T-helper 1 cell treated with Interleukin-12 subunit alpha and Interleukin-12 subunit beta and Interleukin-4 antibody, amounts not matched to agents 30 μg/mL and 1 μg/mL, for 36 hours (primary cell): Measurements from ENCODE around the gene DPYD.
"Not testable (repeated sequence)": the region's sequence is repeated elsewhere in the genome, so short reads cannot be mapped to it uniquely, and the experiment has no call there.

Experiments
- H3K27ac Mint-ChIP-seq: one replicate; pipeline ENCODE4 v1.8.0; 2021; ENCODE audit warnings: mild to moderate bottlenecking, mixed read lengths
- H3K27me3 Mint-ChIP-seq: one replicate; pipeline ENCODE4 v1.8.0; 2021; ENCODE audit warnings: low read depth, mixed read lengths
- H3K36me3 Mint-ChIP-seq: one replicate; pipeline ENCODE4 v1.8.0; 2021; ENCODE audit warnings: low read depth, mixed read lengths
- H3K4me1 Mint-ChIP-seq: one replicate; pipeline ENCODE4 v1.8.0; 2021; ENCODE audit warnings: low read depth, mixed read lengths
- H3K4me3 Mint-ChIP-seq: one replicate; pipeline ENCODE4 v1.8.0; 2021; ENCODE audit warnings: mild to moderate bottlenecking, moderate library complexity, mixed read lengths
- H3K9me3 Mint-ChIP-seq: one replicate; pipeline ENCODE4 v1.8.0; 2021; ENCODE audit warnings: mixed read lengths

Gene DPYD

DNA sequence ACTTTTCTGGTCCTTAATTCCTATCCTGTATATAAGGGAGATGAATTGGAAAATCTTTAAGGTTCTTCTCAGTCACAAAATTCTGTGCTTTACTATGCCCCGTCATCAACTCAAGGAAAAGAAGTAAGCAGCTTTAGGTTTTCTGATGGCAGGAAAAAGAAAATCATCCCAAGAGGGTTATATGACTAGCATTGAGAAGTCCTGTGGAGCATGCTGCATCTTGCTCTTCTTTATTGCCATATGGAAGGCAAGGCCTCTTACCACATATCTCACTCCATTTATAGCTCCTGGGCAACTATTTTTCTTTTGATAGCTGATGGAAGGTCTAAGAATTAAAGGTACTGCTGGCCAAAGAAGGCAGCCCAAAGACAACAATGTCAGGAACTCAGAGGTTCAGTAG is 552.5 kb downstream of the DPYD start:
- no peak overlapping the region for H3K27ac Mint-ChIP-seq
- no peaks in the 10 kb centered on the region for H3K9me3 Mint-ChIP-seq
- no peaks in the 10 kb centered on the region for H3K36me3 Mint-ChIP-seq
- no peaks in the 10 kb centered on the region for H3K4me1 Mint-ChIP-seq
- H3K4me3 Mint-ChIP-seq, result no peak overlapping the region
- H3K27me3 Mint-ChIP-seq, result no peaks in the 10 kb centered on the region

DNA sequence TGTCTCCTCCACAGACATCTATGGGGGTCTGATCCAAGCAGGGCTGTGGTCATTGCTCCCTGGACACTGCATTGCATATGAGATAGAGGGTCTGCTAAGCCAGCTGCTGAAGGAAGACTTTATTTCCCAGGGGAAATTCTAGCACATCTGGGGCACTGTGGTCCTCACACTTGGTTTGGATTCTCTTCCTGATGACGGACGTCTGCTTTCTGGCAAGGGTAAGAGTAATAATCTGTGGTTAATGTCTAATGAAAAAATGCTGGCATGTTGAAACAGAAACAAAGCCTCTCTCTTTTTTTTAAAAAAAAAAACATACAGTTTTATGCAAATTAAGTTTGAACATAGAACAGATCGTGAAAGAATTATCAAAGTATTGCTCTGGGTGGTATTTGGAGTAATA is 553.9 kb downstream of the DPYD start:
- Mint-ChIP-seq H3K4me1 (no peaks in the 10 kb centered on the region), H3K27me3 (no peaks in the 10 kb centered on the region), H3K27ac (no peak overlapping the region), H3K4me3 (no peak overlapping the region), H3K36me3 (no peaks in the 10 kb centered on the region), H3K9me3 (no peaks in the 10 kb centered on the region)

DNA sequence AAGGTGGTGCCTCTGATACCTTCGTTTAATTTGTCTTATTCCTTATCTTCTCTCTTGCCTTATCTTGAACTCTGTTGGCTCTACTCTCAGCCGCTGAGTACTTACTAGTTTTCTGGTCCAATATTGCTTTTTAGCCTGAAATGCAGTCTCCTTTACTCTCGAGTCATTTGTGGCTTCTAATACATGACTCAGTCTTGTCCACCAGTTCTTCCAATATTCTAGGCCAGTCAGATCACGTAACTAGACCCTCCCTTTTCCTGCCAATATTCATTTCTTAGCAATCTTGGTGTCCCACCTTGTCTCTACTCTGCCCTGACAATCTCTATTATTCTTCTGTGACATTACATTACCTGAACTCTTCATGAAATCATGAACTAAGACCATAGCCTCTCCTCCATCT is 555.8 kb downstream of the DPYD start:
- H3K27me3 Mint-ChIP-seq, result no peaks in the 10 kb centered on the region
- peaks cover 6% of the 10 kb centered on the region for H3K9me3 Mint-ChIP-seq
- H3K4me3 Mint-ChIP-seq, result no peak overlapping the region
- no peaks in the 10 kb centered on the region for H3K36me3 Mint-ChIP-seq
- H3K4me1 Mint-ChIP-seq, result no peaks in the 10 kb centered on the region
- H3K27ac Mint-ChIP-seq, result no peak overlapping the region

GRCh38 chr1:97364086-97364485 is 556.7 kb downstream of the DPYD start:
- H3K27me3 Mint-ChIP-seq, result no peaks in the 10 kb centered on the region
- H3K27ac Mint-ChIP-seq, result no peak overlapping the region
- no peaks in the 10 kb centered on the region for H3K36me3 Mint-ChIP-seq
- no peak overlapping the region for H3K4me3 Mint-ChIP-seq
- H3K4me1 Mint-ChIP-seq, result no peaks in the 10 kb centered on the region
- peaks cover 6% of the 10 kb centered on the region for H3K9me3 Mint-ChIP-seq

- Mint-ChIP-seq H3K4me1 (no peaks in the 10 kb centered on the region), H3K27ac (no peak overlapping the region), H3K9me3 (peaks cover 6% of the 10 kb centered on the region), H3K36me3 (no peaks in the 10 kb centered on the region), H3K4me3 (no peak overlapping the region), H3K27me3 (no peaks in the 10 kb centered on the region)
Observed at GRCh38 chr1:97356309-97356708, 564.5 kb downstream of the DPYD start.

- Mint-ChIP-seq H3K27ac (no peak overlapping the region), H3K9me3 (no peaks in the 10 kb centered on the region), H3K27me3 (no peaks in the 10 kb centered on the region), H3K4me1 (no peaks in the 10 kb centered on the region), H3K36me3 (no peaks in the 10 kb centered on the region), H3K4me3 (no peak overlapping the region)
Observed at GRCh38 chr1:97352936-97353382, 567.9 kb downstream of the DPYD start.

- H3K9me3 Mint-ChIP-seq, result no peaks in the 10 kb centered on the region
- H3K4me1 Mint-ChIP-seq, result no peaks in the 10 kb centered on the region
- H3K4me3 Mint-ChIP-seq, result no peak overlapping the region
- H3K27me3 Mint-ChIP-seq, result no peaks in the 10 kb centered on the region
- no peak overlapping the region for H3K27ac Mint-ChIP-seq
- no peaks in the 10 kb centered on the region for H3K36me3 Mint-ChIP-seq
Observed at GRCh38 chr1:97351846-97352245, 569.0 kb downstream of the DPYD start.

- no peaks in the 10 kb centered on the region for H3K36me3 Mint-ChIP-seq
- H3K9me3 Mint-ChIP-seq, result no peaks in the 10 kb centered on the region
- no peak overlapping the region for H3K27ac Mint-ChIP-seq
Observed at GRCh38 chr1:97350662-97351061, 570.2 kb downstream of the DPYD start.

DNA sequence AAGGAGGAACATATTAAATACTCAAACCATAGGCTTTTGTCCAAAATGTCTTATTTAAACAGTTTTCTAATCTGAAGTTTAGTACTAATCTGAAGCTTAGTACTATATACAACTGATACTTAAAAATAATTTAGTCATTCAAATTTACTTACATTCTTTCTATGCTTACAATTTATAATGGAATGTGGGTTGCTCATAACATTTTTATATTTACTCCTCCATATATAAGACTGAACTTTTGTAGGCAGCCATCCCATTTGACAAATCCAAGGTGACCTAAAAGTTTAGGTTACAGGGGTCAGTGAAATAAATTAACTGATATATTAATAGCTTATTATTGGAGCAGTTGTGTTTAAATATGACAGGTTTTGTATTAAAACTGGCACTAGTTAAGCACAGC is 570.6 kb downstream of the DPYD start:
- Mint-ChIP-seq H3K27me3 (no peaks in the 10 kb centered on the region), H3K27ac (no peak overlapping the region), H3K9me3 (no peaks in the 10 kb centered on the region), H3K36me3 (no peaks in the 10 kb centered on the region), H3K4me1 (no peaks in the 10 kb centered on the region), H3K4me3 (no peak overlapping the region)

More at GRCh38 chr1:97350662-97351061, 570.2 kb downstream of the DPYD start:
- Mint-ChIP-seq H3K4me3 (no peak overlapping the region), H3K4me1 (no peaks in the 10 kb centered on the region), H3K27me3 (no peaks in the 10 kb centered on the region)

- H3K4me1 Mint-ChIP-seq, H3K27me3 Mint-ChIP-seq, H3K4me3 Mint-ChIP-seq, H3K27ac Mint-ChIP-seq, H3K36me3 Mint-ChIP-seq, H3K9me3 Mint-ChIP-seq: not testable (repeated sequence)
Observed at GRCh38 chr1:97349794-97350193, 571.0 kb downstream of the DPYD start.

GRCh38 chr1:97348599-97349265 is 572.1 kb downstream of the DPYD start:
- Mint-ChIP-seq H3K36me3 (no peaks in the 10 kb centered on the region), H3K4me3 (no peak overlapping the region), H3K27ac (no peak overlapping the region), H3K27me3 (no peaks in the 10 kb centered on the region), H3K9me3 (no peaks in the 10 kb centered on the region), H3K4me1 (no peaks in the 10 kb centered on the region)

DNA sequence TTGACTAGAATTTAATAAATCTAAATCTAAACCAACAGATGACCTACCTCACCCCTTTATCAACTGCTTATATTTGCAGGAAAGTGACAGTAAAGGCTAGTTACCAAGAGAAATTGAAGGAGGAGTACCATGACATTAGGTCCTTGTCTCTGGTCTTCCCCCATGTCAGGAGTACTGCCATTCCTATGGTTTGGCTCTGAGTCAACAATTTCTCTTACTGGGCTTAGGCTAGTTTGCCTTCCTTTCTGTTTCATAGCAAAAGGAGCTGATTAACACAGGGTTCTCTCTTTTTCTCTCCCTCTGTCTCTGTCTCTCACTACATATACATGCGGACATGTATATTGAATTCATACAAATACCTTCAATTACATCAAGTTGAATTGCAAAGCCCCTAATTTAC is 579.9 kb downstream of the DPYD start:
- Mint-ChIP-seq H3K4me1 (no peaks in the 10 kb centered on the region), H3K27me3 (no peaks in the 10 kb centered on the region), H3K27ac (no peak overlapping the region), H3K9me3 (no peaks in the 10 kb centered on the region), H3K4me3 (no peak overlapping the region), H3K36me3 (no peaks in the 10 kb centered on the region)

- H3K36me3 Mint-ChIP-seq, result no peaks in the 10 kb centered on the region
Observed at GRCh38 chr1:97338347-97338746, 582.5 kb downstream of the DPYD start.

GRCh38 chr1:97337250-97338030 is 583.4 kb downstream of the DPYD start:
- H3K27ac Mint-ChIP-seq, result no peak overlapping the region
- H3K36me3 Mint-ChIP-seq, result no peaks in the 10 kb centered on the region
- H3K27me3 Mint-ChIP-seq, result no peaks in the 10 kb centered on the region
- no peaks in the 10 kb centered on the region for H3K4me1 Mint-ChIP-seq
- no peaks in the 10 kb centered on the region for H3K9me3 Mint-ChIP-seq
- no peak overlapping the region for H3K4me3 Mint-ChIP-seq

More at GRCh38 chr1:97338347-97338746, 582.5 kb downstream of the DPYD start:
- no peak overlapping the region for H3K4me3 Mint-ChIP-seq
- no peak overlapping the region for H3K27ac Mint-ChIP-seq
- no peaks in the 10 kb centered on the region for H3K9me3 Mint-ChIP-seq
- no peaks in the 10 kb centered on the region for H3K27me3 Mint-ChIP-seq
- no peaks in the 10 kb centered on the region for H3K4me1 Mint-ChIP-seq

GRCh38 chr1:97334454-97334853 is 586.4 kb downstream of the DPYD start:
- no peaks in the 10 kb centered on the region for H3K4me1 Mint-ChIP-seq

More at GRCh38 chr1:97334454-97334853, 586.4 kb downstream of the DPYD start:
- Mint-ChIP-seq H3K27ac (no peak overlapping the region), H3K4me3 (no peak overlapping the region), H3K36me3 (no peaks in the 10 kb centered on the region), H3K27me3 (no peaks in the 10 kb centered on the region), H3K9me3 (no peaks in the 10 kb centered on the region)
